AG09309 (cell line): Measurements from ENCODE around the gene PIH1D1.
A peak's percentile ranks its signal among the peaks of the same experiment; 100 is the strongest.

ENCODE experiments used
- DNase-seq: peaks from one replicate; pipeline ENCODE4 v3.0.0-alpha.2; 2010; ENCODE audit warnings: low read depth
- H3K4me3 ChIP-seq: 2 replicates; pipeline ENCODE4 v1.5.1; 2011; ENCODE audit warnings: mild to moderate bottlenecking, low read depth, low read length, moderate library complexity; ENCODE audit not compliant: control insufficient read depth
- TF ChIP-seq, protein P1 (sequence below): IDR thresholded peaks from 2 replicates; pipeline ENCODE4 v1.5.1; 2011; ENCODE audit warnings: mild to moderate bottlenecking, low read depth, low read length, inconsistent platforms; ENCODE audit not compliant: insufficient read depth, control insufficient read depth; ENCODE audit errors: missing control alignments

The PIH1D1 gene

DNA sequence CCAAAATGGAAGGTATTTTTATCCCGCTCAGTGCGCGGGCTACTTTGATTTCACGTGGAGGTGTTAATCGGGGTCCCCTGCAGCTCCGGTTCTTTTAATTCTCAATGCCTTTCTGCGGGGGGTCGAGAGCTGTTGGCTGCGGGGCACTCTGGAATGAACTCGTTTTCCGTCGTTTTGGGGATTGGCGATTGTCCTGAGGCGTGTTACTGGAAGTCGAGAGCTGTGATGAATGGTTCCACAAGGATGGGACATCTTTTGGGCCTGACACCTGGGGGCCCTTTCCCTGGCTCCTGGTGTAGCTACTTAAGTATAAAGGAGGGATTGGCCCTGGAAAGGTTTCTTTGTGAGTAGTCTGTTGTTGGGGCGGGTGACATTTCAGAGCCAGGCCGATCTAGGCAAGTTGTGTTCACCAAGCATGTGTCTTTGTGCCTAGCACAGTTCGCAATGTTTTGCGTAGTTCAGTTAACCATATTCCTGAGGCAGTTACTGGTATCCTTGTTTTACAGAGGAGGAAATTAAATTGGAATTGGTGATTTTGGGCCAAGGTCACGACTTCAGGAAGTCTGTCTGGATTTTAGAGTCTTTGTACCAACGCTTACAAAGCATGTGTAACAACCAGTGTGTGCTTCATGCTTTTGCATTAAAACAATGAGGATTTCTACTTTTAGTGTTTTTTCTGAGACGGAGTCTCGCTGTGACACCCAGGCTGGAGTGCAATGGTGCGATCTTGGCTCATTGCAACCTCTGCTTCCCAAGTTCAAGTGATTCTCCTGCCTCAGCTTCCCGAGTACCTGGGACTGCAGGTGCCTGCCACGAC lies 36.6 kb upstream of the PIH1D1 start:
- TF ChIP-seq, protein P1, sequence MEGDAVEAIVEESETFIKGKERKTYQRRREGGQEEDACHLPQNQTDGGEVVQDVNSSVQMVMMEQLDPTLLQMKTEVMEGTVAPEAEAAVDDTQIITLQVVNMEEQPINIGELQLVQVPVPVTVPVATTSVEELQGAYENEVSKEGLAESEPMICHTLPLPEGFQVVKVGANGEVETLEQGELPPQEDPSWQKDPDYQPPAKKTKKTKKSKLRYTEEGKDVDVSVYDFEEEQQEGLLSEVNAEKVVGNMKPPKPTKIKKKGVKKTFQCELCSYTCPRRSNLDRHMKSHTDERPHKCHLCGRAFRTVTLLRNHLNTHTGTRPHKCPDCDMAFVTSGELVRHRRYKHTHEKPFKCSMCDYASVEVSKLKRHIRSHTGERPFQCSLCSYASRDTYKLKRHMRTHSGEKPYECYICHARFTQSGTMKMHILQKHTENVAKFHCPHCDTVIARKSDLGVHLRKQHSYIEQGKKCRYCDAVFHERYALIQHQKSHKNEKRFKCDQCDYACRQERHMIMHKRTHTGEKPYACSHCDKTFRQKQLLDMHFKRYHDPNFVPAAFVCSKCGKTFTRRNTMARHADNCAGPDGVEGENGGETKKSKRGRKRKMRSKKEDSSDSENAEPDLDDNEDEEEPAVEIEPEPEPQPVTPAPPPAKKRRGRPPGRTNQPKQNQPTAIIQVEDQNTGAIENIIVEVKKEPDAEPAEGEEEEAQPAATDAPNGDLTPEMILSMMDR: no peak
- DNase-seq: no peak
- peak overlapping the region; percentile 68 for H3K4me3 ChIP-seq

DNA sequence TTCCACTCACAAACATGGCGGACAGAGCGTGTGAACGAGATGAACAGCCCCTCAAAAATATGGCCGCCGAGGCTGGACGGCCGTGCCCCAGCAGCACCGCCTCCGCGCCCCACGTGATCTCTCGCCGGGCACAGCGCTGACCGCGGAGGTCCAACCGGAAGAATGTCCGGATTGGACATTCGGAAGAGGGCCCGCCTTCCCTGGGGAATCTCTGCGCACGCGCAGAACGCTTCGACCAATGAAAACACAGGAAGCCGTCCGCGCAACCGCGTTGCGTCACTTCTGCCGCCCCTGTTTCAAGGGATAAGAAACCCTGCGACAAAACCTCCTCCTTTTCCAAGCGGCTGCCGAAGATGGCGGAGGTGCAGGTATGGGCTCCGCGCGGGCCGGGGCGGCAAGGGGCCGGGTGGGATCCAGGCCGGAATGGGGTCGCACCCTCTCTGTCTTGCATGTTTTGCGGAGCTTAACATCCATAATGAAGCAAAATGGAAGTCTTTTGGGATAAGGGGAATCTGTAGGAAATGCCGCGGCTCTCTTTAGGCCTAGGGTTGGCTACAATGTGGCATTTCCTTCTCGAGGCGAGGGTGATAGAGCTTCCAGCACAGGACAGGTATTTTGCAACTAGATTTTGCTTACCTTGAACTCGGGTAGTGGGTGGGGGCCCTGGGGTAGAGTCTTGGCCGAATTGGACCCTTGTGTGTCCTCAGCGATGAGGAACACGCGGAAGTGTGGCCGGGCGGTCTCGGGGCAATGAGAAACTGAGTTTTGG lies 35.8 kb upstream of the PIH1D1 start, which contains the start of gene RPL13A:
TSS of gene RPL13A (plus strand) at position 332 of the 769 bp plus-strand sequence. CDS start at position 354, 22 bp downstream.
- peak within 1 kb of the TSS; percentile 68 for H3K4me3 ChIP-seq
- DNase-seq: peak; percentile 96
- TF ChIP-seq, protein P1: no peak

DNA sequence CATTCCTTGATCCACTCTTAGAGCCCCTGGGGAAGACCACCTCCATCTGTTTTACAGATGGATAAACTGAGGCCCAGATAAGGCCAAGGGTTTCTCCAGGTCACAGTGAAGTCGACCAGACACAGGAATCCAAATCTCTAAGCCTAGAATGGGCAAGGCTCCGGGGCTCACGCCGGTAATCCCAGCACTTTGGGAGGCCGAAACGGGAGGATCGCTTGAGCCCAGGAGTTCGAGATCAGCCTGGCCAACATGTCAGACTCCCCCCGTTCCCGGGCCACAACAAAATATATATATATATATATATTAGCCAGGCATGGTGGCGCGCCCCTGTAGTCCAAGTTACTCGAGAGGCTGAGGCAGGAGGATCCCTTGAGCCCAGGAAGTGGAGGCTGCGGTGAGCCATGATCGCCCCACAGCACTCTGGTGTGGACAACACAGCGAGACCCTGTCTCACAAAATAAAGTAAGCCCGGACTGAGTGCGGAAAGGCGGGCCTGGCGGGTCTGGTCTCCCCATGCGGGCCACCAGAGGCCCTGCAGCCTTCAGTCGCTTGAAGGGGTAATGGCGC lies 35.2 kb upstream of the PIH1D1 start:
- no peak overlapping the region for H3K4me3 ChIP-seq
- TF ChIP-seq, protein P1: no peak
- no peak for DNase-seq

DNA sequence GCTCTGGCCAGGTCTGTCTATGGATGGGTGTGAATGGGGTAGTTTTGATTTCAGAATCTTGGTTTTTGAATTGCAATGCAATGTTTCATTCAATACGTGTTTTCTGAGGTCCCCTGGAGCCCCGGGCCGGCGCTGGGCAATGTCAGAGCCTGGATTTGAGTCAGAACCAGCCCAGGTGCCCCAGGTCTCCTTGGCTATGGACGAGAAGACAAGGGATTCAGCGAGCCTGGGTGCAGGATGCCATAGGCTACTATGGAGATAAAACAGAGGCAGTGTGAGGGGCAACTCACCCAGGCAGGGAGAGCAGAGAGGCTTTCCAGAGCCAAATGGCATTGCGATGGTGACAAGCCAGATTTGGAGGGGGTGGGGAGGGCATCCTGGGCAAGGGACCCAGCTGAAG lies 34.6 kb upstream of the PIH1D1 start:
- no peak overlapping the region for H3K4me3 ChIP-seq
- DNase-seq: no peak
- TF ChIP-seq, protein P1: no peak

GRCh38 chr19:49481020-49481683 lies 29.5 kb upstream of the PIH1D1 start:
- DNase-seq: no peak
- TF ChIP-seq, protein P1: no peak
- no peak overlapping the region for H3K4me3 ChIP-seq

DNA sequence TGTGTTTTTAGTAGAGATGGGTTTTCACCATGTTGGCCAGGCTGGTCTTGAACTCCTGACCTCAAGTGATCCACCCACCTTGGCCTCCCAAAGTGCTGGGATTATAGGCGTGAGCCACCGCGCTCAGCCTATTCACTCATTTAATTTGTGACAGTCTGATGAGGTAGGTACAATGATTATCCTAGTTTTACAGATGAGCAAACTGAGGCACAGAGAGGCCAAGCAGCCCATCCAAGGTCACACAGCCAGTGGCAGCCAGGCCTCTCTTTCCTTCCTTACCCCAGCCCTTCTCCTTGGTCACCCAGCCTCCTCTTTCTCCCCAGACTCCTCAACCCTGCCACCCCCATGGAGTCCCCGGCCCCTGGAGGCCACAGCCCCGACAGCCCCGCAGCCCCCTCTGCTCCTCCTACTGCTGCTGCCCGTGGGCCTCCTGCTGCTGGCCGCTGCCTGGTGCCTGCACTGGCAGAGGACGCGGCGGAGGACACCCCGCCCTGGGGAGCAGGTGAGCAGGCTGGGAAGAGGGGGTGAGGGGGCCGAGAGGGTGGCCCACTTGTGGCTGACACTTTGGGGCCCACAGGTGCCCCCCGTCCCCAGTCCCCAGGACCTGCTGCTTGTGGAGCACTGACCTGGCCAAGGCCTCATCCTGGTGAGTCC lies 28.5 kb upstream of the PIH1D1 start:
- no peak for DNase-seq
- H3K4me3 ChIP-seq: no peak overlapping the region
- TF ChIP-seq, protein P1: no peak
